ENCODE data around the gene XKR8. TPM values are rescaled to one million over a fixed set of nuclear protein-coding genes. Genes with fewer than 3 reads are reported as not detected.

XKR8 gene
- polyA plus RNA-seq, 1 donor from 2014 or later: not detected

- Histone ChIP-seq H3K9ac (ENCODE audit: low read length) (no peak overlapping the region), H3K79me2 (replicated peaks; ENCODE audit: insufficient read depth, low read length) (no peaks in the 10 kb centered on the region), H4K20me1 (ENCODE audit: insufficient read depth) (no peaks in the 10 kb centered on the region), H3K9me2 (ENCODE audit: insufficient read depth, low read length) (no peaks in the 10 kb centered on the region), H3F3A (ENCODE audit: insufficient read depth, low read length, poor library complexity, severe bottlenecking) (no peaks in the 10 kb centered on the region), H3K9me3 (ENCODE audit: low read length) (no peaks in the 10 kb centered on the region), H2AFZ (ENCODE audit: low read depth, low read length) (no peak overlapping the region), H3K27ac (ENCODE audit: low read length) (no peak overlapping the region), H3K27me3 (ENCODE audit: insufficient read depth, low read depth, low read length) (no peaks in the 10 kb centered on the region), H3K36me3 (ENCODE audit: insufficient read depth, low read length) (no peaks in the 10 kb centered on the region), H3K4me2 (ENCODE audit: low read length) (no peak overlapping the region), H3K4me3 (ENCODE audit: low read length) (no peak overlapping the region)
- TF ChIP-seq TAF1 (IDR thresholded peaks at IDR 0.05; ENCODE audit: low read depth) (no peak), REST (IDR thresholded peaks at IDR 0.05; ENCODE audit: borderline replicate concordance) (no peak), EP300 (conservative IDR thresholded peaks at IDR 0.05; ENCODE audit: poor library complexity, severe bottlenecking) (no peak), EZH2 (IDR thresholded peaks at IDR 0.05; ENCODE audit: borderline replicate concordance, insufficient read depth, low read length, poor library complexity, severe bottlenecking) (no peak), SMC3 (conservative IDR thresholded peaks at IDR 0.05; ENCODE audit: poor library complexity) (no peak), RAD21 (conservative IDR thresholded peaks at IDR 0.05) (no peak), MXI1 (conservative IDR thresholded peaks at IDR 0.05; ENCODE audit: poor library complexity, severe bottlenecking) (no peak), POLR2AphosphoS5 (IDR thresholded peaks at IDR 0.05) (no peak), CTCF (IDR thresholded peaks at IDR 0.05; ENCODE audit: poor library complexity, severe bottlenecking) (no peak)
Observed at GRCh38 chr1:27928216-27928954, 31.4 kb upstream of the XKR8 start.

GRCh38 chr1:27931184-27931583 lies 28.6 kb upstream of the XKR8 start:
- Histone ChIP-seq H3K9me2 (ENCODE audit: insufficient read depth, low read length) (no peaks in the 10 kb centered on the region), H3K9me3 (ENCODE audit: low read length) (no peaks in the 10 kb centered on the region), H4K20me1 (ENCODE audit: insufficient read depth) (no peaks in the 10 kb centered on the region), H3K4me2 (ENCODE audit: low read length) (no peak overlapping the region), H2AFZ (ENCODE audit: low read depth, low read length) (no peak overlapping the region), H3F3A (ENCODE audit: insufficient read depth, low read length, poor library complexity, severe bottlenecking) (no peaks in the 10 kb centered on the region), H3K27me3 (ENCODE audit: insufficient read depth, low read depth, low read length) (peaks cover 10% of the 10 kb centered on the region), H3K4me3 (ENCODE audit: low read length) (no peak overlapping the region), H3K9ac (ENCODE audit: low read length) (no peak overlapping the region), H3K27ac (ENCODE audit: low read length) (no peak overlapping the region), H3K79me2 (replicated peaks; ENCODE audit: insufficient read depth, low read length) (no peaks in the 10 kb centered on the region), H3K36me3 (ENCODE audit: insufficient read depth, low read length) (no peaks in the 10 kb centered on the region)
- TF ChIP-seq RAD21 (conservative IDR thresholded peaks at IDR 0.05): no peak
- TF ChIP-seq EP300 (conservative IDR thresholded peaks at IDR 0.05; ENCODE audit: poor library complexity, severe bottlenecking): no peak
- TF ChIP-seq MXI1 (conservative IDR thresholded peaks at IDR 0.05; ENCODE audit: poor library complexity, severe bottlenecking): no peak
- TF ChIP-seq POLR2AphosphoS5 (IDR thresholded peaks at IDR 0.05): no peak
- no peak for TF ChIP-seq TAF1 (IDR thresholded peaks at IDR 0.05; ENCODE audit: low read depth)
- no peak for TF ChIP-seq CTCF (IDR thresholded peaks at IDR 0.05; ENCODE audit: poor library complexity, severe bottlenecking)
- no peak for TF ChIP-seq SMC3 (conservative IDR thresholded peaks at IDR 0.05; ENCODE audit: poor library complexity)
- TF ChIP-seq EZH2 (IDR thresholded peaks at IDR 0.05; ENCODE audit: borderline replicate concordance, insufficient read depth, low read length, poor library complexity, severe bottlenecking): no peak
- no peak for TF ChIP-seq REST (IDR thresholded peaks at IDR 0.05; ENCODE audit: borderline replicate concordance)
